Stimulated activated CD8-positive, alpha-beta memory T cell treated with anti-CD3 and anti-CD28 coated beads, Interleukin-2, amount 100 ng/mL, for 48 hours (primary cell): ENCODE results near the gene SURF6.
"Not testable (repeated sequence)": the region's sequence is repeated elsewhere in the genome, so short reads cannot be mapped to it uniquely, and the experiment has no call there.

ENCODE experiments used
- DNase-seq, 2 donors: peaks; one replicate each; pipeline ENCODE4 v3.0.0-alpha.2; 2020; ENCODE audit warnings: low read depth in 2 of 2

The SURF6 gene

DNA sequence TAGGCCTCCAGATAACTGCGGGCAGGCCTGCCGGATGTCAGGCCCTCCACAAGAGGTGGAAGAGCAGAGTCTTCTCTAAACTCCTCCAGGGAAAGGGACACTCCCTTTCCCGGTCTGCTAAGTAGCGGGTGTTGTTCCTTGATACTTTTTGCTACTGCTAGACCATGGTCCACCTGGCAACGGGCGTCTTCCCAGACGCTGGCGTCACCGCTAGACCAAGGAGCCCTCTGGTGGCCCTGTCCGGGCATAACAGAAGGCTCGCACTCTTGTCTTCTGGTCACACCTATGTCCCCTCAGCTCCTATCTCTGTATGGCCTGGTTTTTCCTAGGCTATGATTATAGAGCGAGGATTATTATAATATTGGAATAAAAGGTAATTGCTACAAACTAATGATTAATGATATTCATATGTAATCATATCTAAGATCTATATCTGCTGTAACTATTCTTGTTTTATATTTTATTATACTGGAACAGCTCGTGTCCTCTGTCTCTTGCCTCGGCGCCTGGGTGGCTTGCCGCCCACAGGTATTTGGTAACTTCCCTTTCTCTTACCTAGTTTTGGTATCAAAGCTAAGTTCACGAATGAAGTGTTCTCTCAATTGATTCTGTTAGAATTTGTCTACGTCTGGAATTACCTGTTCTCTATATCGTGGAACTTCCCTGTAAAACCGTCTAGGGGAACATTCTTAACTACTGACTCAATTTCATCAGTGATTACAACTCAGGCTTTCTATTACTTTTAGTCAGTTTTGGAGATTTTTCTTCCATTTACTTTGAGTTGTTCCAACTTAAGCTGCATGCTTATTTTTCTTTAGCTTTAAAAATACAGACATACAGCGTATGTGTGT is 6.5 kb downstream of the SURF6 start:
- not testable (repeated sequence) for DNase-seq

DNA sequence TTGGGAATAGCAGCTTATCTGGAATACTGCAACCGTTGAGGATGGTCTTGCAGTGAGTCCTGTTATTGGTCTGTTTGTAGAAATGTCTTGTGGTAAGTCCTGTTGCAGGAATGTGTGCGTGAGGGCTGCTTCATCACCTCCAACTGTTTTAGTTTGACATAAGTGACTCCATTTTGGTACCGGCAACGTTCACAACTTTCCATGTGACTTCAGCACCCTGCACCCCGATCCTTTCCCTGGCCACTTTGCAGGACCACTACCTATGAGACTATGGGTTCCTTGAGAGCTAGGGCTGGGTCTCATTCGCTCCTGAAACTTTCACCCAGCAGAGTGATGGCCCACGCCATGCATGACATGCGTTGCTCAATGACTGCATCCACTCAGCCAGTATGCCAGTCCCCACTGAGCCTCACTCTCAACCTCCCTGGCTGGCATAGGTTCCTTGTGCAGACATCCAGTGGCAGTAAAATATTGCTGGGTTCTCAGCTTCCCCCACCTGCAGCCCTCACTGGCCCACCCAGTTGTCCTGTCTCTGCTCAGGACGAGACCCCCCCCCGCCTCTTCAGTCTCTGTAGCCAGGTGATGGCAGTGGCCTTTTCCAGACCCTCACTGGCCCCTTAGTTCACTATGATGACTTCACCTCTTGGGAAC is 8.0 kb downstream of the SURF6 start:
- DNase-seq: no peak

DNA sequence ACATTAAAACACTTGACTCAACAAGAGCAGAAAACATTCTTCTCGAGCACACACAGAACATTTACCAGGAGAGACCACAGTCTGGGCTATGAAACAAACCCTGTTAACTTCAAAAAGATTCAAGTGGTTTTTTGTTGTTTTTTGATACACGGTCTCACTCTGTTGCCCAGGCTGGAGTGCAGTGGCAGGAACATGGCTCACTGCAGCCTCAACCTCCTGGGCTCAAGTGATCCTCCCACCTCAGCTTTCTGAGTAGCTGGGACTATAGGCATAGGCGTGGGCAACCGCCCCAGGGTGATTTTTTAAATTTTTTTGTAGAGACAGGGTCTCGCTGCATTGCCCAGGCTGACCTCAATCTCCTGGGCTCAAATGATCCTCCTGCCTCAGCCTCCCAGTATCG is 9.0 kb downstream of the SURF6 start:
- DNase-seq: not testable (repeated sequence)

DNA sequence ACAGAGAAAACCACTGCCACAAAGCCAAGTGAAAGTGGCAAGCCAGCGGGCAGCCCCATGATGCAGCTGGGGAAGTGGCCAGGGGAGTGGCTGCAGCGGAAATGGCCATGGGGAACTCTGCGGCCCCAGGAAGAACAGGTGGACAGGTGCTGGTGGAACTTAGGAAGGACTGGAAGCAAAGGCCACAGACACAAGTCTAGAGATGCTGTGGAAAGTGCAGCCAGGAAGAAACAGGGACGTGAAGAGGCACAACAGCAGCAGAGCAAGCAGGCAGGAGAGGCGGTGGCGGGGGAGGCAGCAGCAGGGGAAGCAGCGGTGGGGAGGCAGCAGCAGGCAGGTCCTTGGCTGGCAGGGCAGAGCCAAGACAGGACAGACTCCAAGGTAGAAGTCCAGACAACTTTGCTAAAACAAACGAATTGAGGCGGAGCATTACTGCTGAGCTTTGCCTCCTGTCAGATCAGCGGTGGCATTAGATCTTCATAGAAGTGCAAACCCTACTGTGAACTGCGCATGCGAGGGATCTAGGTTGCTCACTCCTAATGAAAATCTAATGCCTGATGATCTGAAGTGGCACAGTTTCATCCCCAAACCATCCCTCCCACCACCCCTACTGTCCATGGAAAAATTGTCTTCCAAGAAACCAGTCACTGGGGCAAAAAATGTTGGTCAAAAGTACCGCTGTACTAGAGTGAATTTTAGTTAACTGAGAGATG is 11.8 kb downstream of the SURF6 start:
- no peak for DNase-seq

DNA sequence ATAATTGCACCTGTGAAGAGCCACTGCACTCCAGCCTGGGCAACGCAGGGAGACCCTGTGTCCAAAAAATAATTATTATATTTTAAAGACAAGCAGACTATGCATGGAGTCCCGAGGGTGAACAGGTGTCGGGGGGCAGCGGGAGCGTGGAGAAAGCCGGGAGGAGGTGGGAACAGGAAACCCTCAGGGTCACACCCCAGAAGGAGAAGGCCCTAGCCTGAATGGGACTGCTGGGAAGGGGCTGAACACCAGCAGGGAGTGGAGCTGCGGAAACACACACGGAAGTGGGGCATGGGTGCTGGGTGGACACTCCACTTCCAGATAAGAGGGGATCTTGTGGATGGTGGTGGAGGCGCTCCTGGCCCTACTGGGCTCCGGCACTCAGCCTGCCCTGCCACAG is 12.8 kb downstream of the SURF6 start:
- no peak for DNase-seq

DNA sequence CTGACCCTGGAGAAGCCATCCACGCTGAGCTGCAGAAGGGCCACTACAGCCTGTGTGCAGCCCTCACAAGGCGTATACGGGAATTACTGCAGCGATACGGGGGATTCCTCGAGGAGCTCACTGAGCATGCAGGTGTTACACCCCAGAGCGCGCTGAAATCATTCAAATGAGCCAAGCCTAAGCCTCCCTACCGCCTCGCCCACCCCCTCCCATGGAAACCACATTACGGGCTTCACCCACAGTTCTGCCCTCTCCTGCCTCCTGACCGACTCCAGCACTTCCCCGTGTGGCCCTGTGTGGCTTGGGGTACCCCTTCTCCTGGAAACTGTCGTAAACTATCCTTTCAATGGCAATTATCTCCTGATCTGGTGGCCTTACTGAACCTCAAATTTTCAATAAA is 13.3 kb downstream of the SURF6 start:
- no peak for DNase-seq

DNA sequence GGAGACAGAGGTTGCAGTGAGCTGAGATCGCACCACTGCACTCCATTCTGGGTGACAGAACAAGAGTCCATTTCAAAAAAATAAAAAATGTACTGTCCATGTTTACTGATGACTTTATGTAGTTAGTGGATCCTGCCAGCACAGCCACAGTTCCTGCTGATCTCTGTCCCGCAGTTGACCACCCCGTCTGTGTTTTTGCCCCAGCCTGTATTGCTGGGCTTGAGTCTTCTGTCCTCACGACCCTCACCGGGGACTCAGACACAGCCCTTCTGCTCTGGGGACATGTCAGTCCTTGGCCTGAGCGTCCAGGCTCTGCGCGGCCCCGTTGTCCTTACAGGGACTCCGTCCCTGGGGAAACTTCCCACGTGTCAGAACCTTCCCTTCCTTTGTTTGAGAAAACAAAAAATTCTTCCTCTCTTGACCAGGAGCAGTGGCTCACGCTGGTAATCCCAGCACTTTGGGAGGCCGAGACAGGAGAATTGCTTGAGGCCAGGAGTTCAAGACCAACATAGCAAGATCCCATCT is 14.5 kb downstream of the SURF6 start:
- no peak for DNase-seq

DNA sequence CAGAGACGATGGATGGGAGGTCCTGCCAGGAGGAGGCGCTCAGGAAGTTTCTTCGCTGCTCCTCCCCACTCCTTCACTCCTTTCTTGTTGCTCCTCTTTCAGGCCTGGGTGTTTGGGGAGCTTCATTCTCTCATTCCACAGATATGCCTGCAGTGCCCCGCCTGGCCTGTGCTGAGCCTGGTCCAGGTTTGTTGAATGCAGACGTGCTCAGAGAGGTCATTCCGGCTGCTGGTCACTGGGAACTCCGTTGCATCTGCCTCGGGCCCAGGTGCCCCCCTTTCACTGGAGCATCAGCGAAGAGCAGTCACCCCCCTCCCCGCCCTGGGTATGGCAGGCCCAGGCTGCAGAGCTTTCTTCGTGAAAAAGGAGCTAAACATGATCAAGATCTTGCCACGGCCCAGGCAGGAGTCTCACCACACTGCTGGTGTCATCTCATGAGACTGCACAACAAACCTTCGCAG is 15.5 kb downstream of the SURF6 start:
- DNase-seq: no peak

DNA sequence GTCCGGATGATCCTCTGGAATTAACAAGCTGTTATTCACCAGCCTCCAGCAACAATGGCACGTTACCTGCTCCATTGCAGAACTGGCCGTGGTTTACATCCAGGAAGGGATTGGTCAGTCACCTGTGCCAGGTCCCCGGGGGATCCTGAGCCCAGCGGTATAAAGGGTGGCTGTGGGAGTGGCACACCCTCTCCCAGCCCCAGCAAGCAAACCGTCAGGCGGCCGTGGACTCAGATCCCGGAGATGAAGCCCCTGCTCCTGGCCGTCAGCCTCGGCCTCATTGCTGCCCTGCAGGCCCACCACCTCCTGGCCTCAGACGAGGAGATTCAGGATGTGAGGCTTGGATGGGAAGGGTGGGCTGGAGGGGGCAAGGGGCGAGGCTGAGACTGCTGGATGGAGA is 18.4 kb downstream of the SURF6 start:
- DNase-seq: not testable (repeated sequence)

DNA sequence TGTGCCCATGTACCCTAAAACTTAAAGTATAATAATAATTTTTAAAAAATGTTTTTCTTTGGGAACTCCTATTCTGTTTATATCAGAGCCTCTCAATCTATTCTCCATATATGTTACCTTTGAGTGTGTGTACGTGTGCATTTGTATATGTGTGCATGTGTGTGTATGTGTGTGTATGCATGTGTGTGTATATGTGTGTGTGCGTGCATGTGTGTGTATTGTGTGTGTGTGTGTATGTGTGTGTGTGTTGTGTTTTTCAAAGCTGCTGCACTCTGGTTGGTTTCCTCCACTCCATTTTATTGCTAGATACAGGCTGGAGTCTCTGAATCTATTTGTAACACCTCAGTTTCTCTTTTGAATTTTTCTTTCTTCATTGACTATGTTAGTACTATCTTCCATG is 20.0 kb downstream of the SURF6 start:
- no peak for DNase-seq

DNA sequence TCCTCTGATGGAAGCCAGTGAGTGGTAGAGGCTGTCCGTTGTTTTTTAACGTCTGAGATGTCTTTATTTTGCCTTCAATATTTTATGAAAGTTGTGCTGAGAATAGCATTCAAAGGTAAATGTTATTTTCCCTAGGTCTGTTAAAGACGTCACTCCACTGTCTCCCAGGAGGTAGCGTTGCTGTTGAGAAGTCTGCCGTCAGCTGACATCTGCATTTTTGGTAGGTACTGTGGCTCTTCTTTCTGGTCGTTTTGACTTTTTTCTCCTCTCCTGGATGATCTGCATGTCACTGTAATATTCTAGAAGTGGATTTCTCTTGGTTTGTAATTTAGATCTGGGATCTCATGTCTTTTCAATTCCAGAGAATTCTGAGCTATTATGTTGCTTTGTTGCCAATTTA is 26.4 kb downstream of the SURF6 start:
- no peak for DNase-seq

DNA sequence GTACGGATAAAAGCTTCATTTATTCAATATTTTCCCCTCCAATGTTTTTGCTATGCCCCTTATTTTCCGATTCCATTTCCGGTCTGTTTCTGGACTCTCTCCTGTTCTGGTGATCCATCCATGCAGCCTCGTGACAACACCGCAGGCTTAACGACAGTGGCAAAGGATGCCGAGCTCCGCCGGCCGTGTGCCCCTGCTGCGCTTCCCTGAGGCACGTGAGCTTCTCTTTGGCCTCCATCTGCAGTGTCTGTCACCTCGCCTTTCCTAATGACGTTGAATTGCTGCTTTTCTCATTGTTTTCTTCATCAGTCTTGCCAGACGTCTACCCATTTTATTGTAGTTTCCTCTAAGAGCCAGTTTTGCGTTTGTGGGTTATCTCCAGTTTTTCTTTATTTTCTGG is 28.7 kb downstream of the SURF6 start:
- DNase-seq: no peak

DNA sequence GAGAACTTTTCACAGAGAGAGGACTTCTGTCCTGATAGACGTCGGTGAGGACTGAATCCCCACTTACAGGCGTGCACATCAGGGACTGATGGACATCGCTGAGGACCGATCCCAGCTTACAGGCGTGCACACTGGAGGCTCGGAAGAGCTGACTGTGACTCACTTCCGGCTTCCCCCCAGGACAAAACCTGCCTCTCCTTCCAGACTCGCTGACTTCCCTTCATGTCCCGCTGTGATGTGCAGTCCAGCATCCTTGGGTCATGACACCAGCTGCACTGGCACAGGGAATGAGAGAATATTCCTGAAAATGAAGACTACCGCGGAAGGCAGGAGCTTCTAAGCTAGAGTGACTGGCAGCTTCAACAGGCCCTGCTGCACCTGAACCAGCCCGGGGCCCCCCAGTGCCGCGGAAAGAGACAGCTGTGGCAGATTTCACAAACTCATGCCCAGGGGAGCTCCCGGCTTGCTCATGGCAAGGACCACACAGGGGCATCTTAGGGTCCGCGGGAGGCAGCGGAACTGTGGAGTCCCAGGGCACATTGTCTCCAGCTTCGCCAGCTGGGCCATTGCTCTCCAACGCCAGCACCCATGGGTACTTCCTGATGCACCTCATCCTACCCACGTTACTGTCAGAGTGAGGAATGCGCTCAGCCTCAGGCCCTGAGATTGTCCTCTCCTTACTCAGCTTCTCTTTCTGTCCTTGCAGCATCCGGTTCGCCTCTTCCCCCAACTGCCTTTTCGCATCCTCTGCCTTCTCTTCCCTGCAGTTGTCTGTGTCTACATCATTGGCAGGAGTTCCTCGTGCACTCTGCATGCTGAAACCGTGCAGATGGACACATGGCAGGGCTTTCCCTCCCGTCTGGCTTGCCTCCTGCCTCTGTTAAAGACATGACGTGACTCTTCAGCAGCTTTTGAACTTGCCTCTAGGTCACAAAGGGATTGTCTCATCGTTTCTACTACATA is 29.5 kb downstream of the SURF6 start:
- DNase-seq: no peak

DNA sequence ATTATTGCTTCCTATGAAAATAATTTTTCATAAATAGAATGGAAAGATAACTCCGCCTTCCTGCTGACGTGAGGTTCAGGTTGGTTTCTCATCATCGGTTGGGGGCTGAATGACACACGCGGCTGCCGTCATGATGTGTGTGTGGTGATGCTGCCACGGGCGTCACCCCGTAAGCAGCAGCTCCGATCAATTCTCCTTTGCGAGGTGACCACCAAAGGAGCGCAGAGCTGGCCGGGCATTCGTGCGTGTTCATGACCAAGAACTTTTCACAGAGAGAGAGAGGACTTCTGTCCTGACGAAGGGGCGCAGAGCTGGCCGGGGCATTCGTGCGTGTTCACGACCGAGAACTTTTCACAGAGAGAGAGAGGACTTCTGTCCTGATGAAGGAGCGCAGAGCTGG is 30.3 kb downstream of the SURF6 start:
- DNase-seq: no peak

DNA sequence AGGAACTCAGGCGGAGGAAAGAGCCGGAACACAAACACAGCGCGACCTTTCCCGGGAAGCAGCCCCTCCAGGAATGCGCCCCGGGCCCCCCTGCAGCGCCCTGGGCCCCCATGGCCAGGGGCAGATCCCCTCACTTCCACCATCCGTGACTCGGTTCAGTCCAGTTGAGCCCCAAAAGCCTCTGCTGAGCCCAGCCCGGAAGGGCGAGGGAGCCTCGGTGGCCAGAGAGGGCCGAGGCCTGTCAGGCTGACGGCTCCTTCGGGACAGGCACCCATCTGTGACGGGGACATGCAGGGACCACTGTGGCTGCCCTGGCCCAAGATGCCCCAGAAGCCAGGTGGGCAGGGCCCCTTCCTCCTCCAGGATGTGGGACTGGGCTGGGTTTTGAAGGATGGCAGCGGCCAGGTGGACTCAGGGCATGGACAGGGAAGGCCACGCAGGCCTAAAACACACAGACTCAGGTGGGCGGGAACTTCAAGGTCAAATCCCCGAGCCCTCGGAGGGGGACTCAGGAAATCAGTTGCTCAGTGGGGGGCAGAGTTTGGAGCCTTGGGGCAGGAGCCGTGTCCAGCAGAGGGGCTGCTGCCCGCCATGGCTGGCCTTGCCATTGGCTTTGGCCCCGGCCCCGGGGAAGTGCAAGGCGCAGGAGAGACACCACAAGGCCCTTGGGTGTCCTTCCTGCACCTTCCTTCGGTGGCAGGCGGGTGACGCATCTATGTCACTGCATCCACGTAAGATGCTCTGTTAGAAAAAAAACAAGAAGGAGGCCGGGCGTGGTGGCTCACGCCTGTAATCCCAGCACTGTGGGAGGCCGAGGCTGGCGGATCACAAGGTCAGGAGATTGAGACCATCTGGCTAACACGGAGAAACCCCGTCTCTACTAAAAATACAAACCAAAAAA is 31.3 kb downstream of the SURF6 start:
- no peak for DNase-seq

DNA sequence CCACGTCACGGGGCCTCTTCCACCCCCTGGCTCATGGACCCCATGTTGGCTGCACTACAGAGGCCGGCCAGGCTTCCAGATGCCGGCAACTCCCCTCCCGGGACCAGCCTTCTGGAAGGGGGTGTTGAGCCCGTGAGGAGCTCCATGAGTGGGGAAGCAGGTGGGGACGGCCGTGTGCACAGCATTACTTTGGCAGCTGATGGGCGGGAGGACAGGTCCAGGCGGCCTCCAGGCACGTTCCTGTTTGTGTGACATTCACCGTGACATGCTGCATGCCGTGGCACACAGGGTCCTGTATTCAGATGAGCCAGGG is 31.9 kb downstream of the SURF6 start:
- no peak for DNase-seq

DNA sequence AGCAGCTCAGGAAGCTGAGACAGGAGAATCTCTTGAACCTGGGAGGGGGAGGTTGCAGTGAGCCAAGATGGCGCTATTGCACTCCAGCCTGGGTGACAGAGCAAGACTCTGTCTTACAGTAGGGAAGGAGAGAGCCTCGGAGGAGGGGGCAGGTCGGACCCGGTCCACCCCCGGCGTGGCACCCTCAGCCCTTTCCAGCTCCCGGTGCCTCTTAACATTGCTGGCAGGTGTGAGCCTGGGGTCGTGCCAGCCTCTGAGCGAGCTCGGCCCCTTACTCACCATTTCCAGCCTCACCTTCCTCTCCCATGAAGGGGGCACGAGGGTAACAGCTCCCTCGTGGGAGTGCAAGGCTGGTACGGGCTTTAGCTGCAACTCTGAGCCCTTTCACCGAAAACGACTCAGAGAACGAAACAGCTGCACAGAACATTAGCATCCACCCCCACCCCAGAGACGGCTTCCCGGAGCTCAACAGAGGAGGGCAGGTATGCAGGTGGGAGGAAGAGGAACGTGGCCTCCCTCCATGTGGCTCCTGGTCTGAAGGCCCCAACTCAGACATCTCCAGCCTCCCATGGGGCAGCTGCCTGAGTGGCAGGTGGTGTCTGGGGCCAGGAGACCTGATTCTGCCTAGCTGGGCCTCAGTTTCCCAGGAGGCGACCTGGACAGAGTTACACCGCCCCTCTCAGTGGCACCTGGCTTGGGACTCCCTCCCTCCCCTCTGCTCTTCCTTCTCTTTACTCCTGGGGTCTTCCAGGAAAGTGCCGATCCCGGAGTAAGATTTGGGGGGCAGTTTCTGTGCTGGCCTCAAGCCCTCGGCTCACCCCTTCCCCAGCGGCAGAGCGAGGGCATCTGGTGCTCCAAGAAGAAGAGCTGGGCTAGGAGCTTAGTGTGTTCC is 32.5 kb downstream of the SURF6 start:
- DNase-seq: no peak

DNA sequence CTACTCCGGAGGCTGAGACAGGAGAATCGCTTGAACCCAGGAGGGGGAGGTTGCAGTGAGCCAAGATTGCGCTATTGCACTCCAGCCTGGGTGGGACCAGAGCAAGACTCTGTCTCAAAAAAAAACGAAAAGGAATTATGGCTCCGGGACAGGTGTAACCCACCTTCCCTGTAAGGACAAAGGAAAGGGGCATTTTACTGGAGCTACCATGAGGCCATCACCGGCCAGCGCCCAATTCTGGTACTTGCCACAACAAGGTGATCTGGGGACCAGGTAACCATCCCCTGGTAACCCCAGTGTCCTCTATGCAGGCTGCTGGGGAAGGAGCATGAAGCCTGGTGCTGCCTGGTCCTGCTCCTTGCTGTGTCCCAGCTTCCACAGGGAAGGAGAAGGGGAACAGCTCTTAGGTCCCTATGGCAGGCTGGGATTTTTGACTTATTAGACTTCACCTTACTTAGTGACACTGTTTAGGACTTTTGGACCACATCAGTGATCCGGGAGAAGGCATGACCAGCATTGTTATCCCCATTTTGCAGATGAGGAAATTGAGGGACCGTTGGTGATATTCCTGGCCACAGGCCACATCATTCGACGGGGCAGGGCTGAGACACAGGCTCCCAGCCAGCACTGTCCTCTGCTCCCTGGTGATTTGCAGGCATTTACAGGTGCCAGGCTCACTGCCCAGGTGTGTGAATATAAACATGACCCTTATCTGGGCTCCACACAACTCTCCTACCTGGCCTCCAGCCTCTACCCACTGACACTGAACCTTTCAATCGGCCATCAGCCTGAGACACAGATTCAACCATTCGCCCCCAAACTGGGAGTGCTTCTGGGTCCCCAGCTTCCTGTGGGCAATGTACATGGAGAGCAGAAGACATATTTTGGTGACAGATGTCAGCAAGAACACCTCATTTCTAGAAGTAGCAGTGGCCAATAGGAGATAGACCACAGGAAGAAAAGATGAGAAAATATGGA is 34.4 kb downstream of the SURF6 start:
- DNase-seq: no peak
